GM19452 (cell line): Measurements from ENCODE around the gene DAB2IP.

ENCODE experiments used
- ATAC-seq: cut with Tn5 transposase; IDR thresholded peaks from one replicate; pipeline ENCODE4 v1.9.1; 2021; ENCODE audit not compliant: unreplicated experiment

The DAB2IP gene

GRCh38 chr9:121773286-121773953, 122.0 kb downstream of the DAB2IP start:
- ATAC-seq = no peak

- ATAC-seq = no peak
These were observed 122.7 kb downstream of the DAB2IP start for GRCh38 chr9:121773954-121774714.

GRCh38 chr9:121774715-121775613, 123.5 kb downstream of the DAB2IP start:
- no peak for ATAC-seq

- no peak for ATAC-seq
These were observed 124.7 kb downstream of the DAB2IP start for GRCh38 chr9:121776001-121776738.

- no peak for ATAC-seq
These were observed 125.6 kb downstream of the DAB2IP start for GRCh38 chr9:121776739-121777637.

- no peak for ATAC-seq
These were observed 127.1 kb downstream of the DAB2IP start for GRCh38 chr9:121778252-121779225.

- no peak for ATAC-seq
These were observed 128.1 kb downstream of the DAB2IP start for GRCh38 chr9:121779381-121780117.

GRCh38 chr9:121780177-121781040, 129.0 kb downstream of the DAB2IP start:
- no peak for ATAC-seq

- ATAC-seq = no peak
These were observed 129.7 kb downstream of the DAB2IP start for GRCh38 chr9:121781145-121781548.

GRCh38 chr9:121781701-121782464, 130.4 kb downstream of the DAB2IP start:
- no peak for ATAC-seq

GRCh38 chr9:121782514-121783110, 131.2 kb downstream of the DAB2IP start:
- ATAC-seq = no peak

- no peak for ATAC-seq
These were observed 131.7 kb downstream of the DAB2IP start for GRCh38 chr9:121783111-121783510.

GRCh38 chr9:121783521-121784507, 132.4 kb downstream of the DAB2IP start:
- ATAC-seq = no peak

- no peak for ATAC-seq
These were observed 133.4 kb downstream of the DAB2IP start for GRCh38 chr9:121784731-121785411.
